Measurements from ENCODE around the gene CCDC74B. TPM values are rescaled to one million over a fixed set of nuclear protein-coding genes. Genes with fewer than 3 reads are reported as not detected.
"Not testable (repeated sequence)": the region's sequence is repeated elsewhere in the genome, so short reads cannot be mapped to it uniquely, and the experiment has no call there.

Gene CCDC74B
- 8.8 and 13.8 TPM in 2 replicates for total RNA-seq (ENCODE audit: low replicate concordance)

- Mint-ChIP-seq H3K27ac (peak within 1 kb of the TSS; percentile 66), H3K4me3 (peak within 1 kb of the TSS; percentile 90)
- not testable (repeated sequence) for H3K27me3 ChIP-seq; H3K9me3 Mint-ChIP-seq; H3K36me3 ChIP-seq; H3K4me1 ChIP-seq; H2AFZ ChIP-seq (replicated peaks); H3K9ac ChIP-seq; H3K36me3 Mint-ChIP-seq; H3K4me1 Mint-ChIP-seq; H3K79me2 ChIP-seq (ENCODE audit: low read depth); H3K27me3 Mint-ChIP-seq (ENCODE audit: insufficient read depth, low read depth); H3K27ac ChIP-seq; H3K9me3 ChIP-seq (ENCODE audit: low read depth)
- peak; percentile 90 for DNase-seq (ENCODE audit: low spot score)
- H3F3A ChIP-seq (ENCODE audit: low read depth): peaks cover 21% of the 10 kb centered on the region
- H3K4me2 ChIP-seq: peak within 1 kb of the TSS; percentile 74
- peaks cover 38% of the 10 kb centered on the region for H4K20me1 ChIP-seq (ENCODE audit: low read depth)
- peak within 1 kb of the TSS; percentile 53 for H3K4me3 ChIP-seq
Observed at GRCh38 chr2:130145006-130145414, at the start of gene CCDC74B. CCDC74B (minus strand) TSS chr2:130145112; CDS start chr2:130144996, 116 bp downstream.

GRCh38 chr2:130193824-130194223 is 48.9 kb upstream of the CCDC74B start:
- H3K36me3 Mint-ChIP-seq; H3K27ac ChIP-seq; H3K4me3 ChIP-seq; H3F3A ChIP-seq (ENCODE audit: low read depth); H3K27ac Mint-ChIP-seq; H3K4me1 Mint-ChIP-seq; H3K9ac ChIP-seq; H3K4me1 ChIP-seq; H3K4me3 Mint-ChIP-seq; H3K36me3 ChIP-seq; H3K9me3 ChIP-seq (ENCODE audit: low read depth); H3K27me3 ChIP-seq; H3K4me2 ChIP-seq; H3K27me3 Mint-ChIP-seq (ENCODE audit: insufficient read depth, low read depth); H2AFZ ChIP-seq (replicated peaks); H3K9me3 Mint-ChIP-seq; H3K79me2 ChIP-seq (ENCODE audit: low read depth); DNase-seq (ENCODE audit: low spot score); H4K20me1 ChIP-seq (ENCODE audit: low read depth): not testable (repeated sequence)

- H3K36me3 Mint-ChIP-seq; H3K4me2 ChIP-seq; H3K4me1 ChIP-seq; H3K79me2 ChIP-seq (ENCODE audit: low read depth); H3K4me3 ChIP-seq; H3K9me3 ChIP-seq (ENCODE audit: low read depth); H3K27me3 Mint-ChIP-seq (ENCODE audit: insufficient read depth, low read depth); H4K20me1 ChIP-seq (ENCODE audit: low read depth); H3F3A ChIP-seq (ENCODE audit: low read depth); H3K4me1 Mint-ChIP-seq; H2AFZ ChIP-seq (replicated peaks); H3K9ac ChIP-seq; H3K9me3 Mint-ChIP-seq; H3K27ac ChIP-seq; H3K27ac Mint-ChIP-seq; H3K27me3 ChIP-seq; H3K36me3 ChIP-seq; DNase-seq (ENCODE audit: low spot score); H3K4me3 Mint-ChIP-seq: not testable (repeated sequence)
Observed at GRCh38 chr2:130192451-130192850, 47.5 kb upstream of the CCDC74B start.

- not testable (repeated sequence) for H3K4me3 Mint-ChIP-seq; H3F3A ChIP-seq (ENCODE audit: low read depth); H3K27me3 ChIP-seq; H3K79me2 ChIP-seq (ENCODE audit: low read depth); H3K4me3 ChIP-seq; H3K4me2 ChIP-seq; H3K36me3 Mint-ChIP-seq; H4K20me1 ChIP-seq (ENCODE audit: low read depth); H3K9me3 Mint-ChIP-seq; H3K27me3 Mint-ChIP-seq (ENCODE audit: insufficient read depth, low read depth); H3K9ac ChIP-seq; H3K4me1 ChIP-seq; H2AFZ ChIP-seq (replicated peaks); H3K27ac Mint-ChIP-seq; H3K4me1 Mint-ChIP-seq; DNase-seq (ENCODE audit: low spot score); H3K27ac ChIP-seq; H3K9me3 ChIP-seq (ENCODE audit: low read depth); H3K36me3 ChIP-seq
Observed at GRCh38 chr2:130191319-130191718, 46.4 kb upstream of the CCDC74B start.

GRCh38 chr2:130190237-130190636 is 45.3 kb upstream of the CCDC74B start:
- Mint-ChIP-seq H3K27ac (no peak overlapping the region), H3K27me3 (ENCODE audit: insufficient read depth, low read depth) (peaks cover 4% of the 10 kb centered on the region), H3K4me3 (no peak overlapping the region), H3K36me3 (peaks cover 9% of the 10 kb centered on the region), H3K4me1 (peaks cover under 1% of the 10 kb centered on the region), H3K9me3 (no peaks in the 10 kb centered on the region)
- Histone ChIP-seq H3K4me1 (no peaks in the 10 kb centered on the region), H4K20me1 (ENCODE audit: low read depth) (no peaks in the 10 kb centered on the region), H3K4me2 (no peak overlapping the region), H2AFZ (replicated peaks) (no peak overlapping the region), H3F3A (ENCODE audit: low read depth) (no peaks in the 10 kb centered on the region), H3K4me3 (no peak overlapping the region), H3K79me2 (ENCODE audit: low read depth) (no peaks in the 10 kb centered on the region), H3K27ac (no peak overlapping the region), H3K27me3 (no peaks in the 10 kb centered on the region), H3K36me3 (no peaks in the 10 kb centered on the region), H3K9me3 (ENCODE audit: low read depth) (no peaks in the 10 kb centered on the region), H3K9ac (no peak overlapping the region)
- TF ChIP-seq CTCF (IDR thresholded peaks at IDR 0.05) (no peak), EZH2 (IDR thresholded peaks at IDR 0.05) (no peak), EZH2phosphoT487 (IDR thresholded peaks at IDR 0.05) (no peak)
- no peak for DNase-seq (ENCODE audit: low spot score)

- H3K4me3 Mint-ChIP-seq; H4K20me1 ChIP-seq (ENCODE audit: low read depth); H2AFZ ChIP-seq (replicated peaks); H3K36me3 ChIP-seq; H3K9ac ChIP-seq; H3K36me3 Mint-ChIP-seq; H3K4me1 Mint-ChIP-seq; H3F3A ChIP-seq (ENCODE audit: low read depth); H3K79me2 ChIP-seq (ENCODE audit: low read depth); H3K4me3 ChIP-seq; H3K27ac ChIP-seq; H3K4me2 ChIP-seq; H3K27me3 Mint-ChIP-seq (ENCODE audit: insufficient read depth, low read depth); H3K4me1 ChIP-seq; H3K27me3 ChIP-seq; DNase-seq (ENCODE audit: low spot score); H3K27ac Mint-ChIP-seq; H3K9me3 ChIP-seq (ENCODE audit: low read depth); H3K9me3 Mint-ChIP-seq: not testable (repeated sequence)
Observed at GRCh38 chr2:130188958-130189357, 44.0 kb upstream of the CCDC74B start.

GRCh38 chr2:130187859-130188792 is 43.2 kb upstream of the CCDC74B start:
- not testable (repeated sequence) for H3K4me2 ChIP-seq; H2AFZ ChIP-seq (replicated peaks); H3K36me3 ChIP-seq; H3K4me3 Mint-ChIP-seq; H4K20me1 ChIP-seq (ENCODE audit: low read depth); H3K27me3 Mint-ChIP-seq (ENCODE audit: insufficient read depth, low read depth); DNase-seq (ENCODE audit: low spot score); H3F3A ChIP-seq (ENCODE audit: low read depth); H3K36me3 Mint-ChIP-seq; H3K4me1 Mint-ChIP-seq; H3K27ac ChIP-seq; H3K27me3 ChIP-seq; H3K4me3 ChIP-seq; H3K79me2 ChIP-seq (ENCODE audit: low read depth); H3K27ac Mint-ChIP-seq; H3K9me3 ChIP-seq (ENCODE audit: low read depth); H3K9ac ChIP-seq; H3K9me3 Mint-ChIP-seq
- peaks cover 11% of the 10 kb centered on the region for H3K4me1 ChIP-seq

All from neural progenitor cell (in vitro differentiated cells).